GM21529 (cell line): ENCODE data around the gene PLEKHA5.

ENCODE experiments used
- ATAC-seq: cut with Tn5 transposase; IDR thresholded peaks from one replicate; pipeline ENCODE4 v1.9.1; 2021; ENCODE audit not compliant: unreplicated experiment

PLEKHA5 gene

DNA sequence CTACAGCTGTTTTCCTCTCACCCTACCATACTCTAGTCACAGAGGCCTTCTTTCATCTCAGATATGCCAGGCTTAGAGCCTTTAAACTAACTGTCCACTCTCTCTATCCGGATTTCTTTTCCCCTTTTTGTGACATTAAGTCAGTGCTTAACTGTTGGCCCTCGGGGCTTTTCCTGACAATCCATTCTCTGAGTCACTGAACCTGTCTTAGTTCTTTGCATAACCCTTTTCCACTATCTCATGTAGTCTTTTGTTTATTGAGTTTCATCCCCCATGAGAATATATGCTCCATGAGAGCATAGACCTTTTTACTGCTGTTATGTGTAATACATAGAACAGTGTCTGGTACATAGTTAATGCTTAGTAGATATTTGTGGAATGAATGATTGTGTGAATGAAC is 68.7 kb downstream of the PLEKHA5 start:
- no peak for ATAC-seq

DNA sequence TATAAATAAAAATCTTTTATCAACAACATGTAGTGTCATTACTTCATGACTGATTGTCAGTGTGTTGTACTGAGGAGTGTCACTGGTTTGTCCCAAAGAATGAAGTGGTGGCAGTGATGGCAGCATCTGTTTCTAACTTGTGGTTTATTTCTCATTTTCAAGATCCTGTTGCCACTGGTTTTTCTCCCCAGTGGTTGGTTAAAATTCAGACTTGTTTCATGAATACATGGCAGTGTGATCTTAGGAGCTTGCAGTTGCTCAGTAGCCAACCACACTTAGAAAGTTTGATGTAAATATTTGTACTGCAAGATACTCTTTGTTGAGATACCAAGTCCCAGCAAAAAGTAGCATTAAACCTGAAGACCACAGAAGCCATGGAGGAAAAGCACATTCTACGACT is 69.8 kb downstream of the PLEKHA5 start:
- no peak for ATAC-seq

DNA sequence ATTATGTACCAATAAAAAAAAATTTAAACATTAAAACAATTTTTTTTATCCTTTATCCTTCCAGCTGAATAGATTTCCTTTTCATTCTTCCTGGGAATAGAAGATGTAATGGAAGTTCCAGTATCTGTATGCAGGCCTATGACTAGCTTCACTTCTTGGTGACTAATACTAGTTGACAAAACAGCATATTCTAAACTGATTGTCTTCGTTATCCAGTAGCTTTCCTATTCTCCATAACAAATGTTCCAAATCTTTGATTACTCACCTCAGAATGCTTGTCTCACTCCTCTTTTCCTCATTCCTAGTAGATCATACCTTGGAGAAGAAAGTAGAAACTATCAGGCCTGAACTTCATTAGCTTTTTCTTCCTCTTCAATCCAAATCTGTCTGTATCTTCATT is 70.7 kb downstream of the PLEKHA5 start:
- no peak for ATAC-seq

DNA sequence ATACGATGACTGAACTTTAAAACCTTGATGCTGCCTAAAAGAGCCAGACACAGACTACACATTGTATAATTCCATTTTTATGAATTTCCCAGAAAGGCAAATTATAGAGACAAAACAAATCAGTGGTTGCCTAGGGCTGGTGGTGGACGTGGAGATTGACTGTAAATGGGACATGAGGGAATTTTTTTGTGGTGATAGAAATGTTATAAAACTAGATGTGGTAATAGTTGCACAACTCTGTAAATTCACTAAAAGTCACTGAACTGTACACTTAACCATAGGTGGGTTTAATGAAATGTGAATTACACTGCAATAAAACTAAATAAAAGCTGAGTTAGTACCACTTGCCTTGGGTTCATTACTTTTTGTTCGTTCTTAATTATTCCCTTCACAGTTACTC is 72.1 kb downstream of the PLEKHA5 start:
- ATAC-seq = no peak

DNA sequence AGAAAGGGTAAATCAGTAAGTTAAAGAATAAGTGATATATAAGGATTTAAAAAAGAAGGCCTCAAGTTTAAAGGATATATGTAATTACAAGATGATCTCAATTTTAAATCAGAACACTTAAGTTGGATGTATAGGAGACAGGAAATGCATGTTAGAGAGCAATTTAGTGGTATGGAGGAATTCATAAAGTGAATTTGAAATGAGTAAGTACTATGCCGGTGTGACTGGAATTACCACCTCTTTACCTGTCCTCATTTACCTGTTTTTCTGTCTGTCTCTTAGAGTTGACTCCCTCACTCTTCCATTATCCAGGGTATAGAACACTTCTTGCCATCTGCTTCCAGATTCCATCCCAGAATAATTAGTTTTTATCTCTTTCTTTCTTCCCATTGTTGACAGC is 73.5 kb downstream of the PLEKHA5 start:
- ATAC-seq = no peak

DNA sequence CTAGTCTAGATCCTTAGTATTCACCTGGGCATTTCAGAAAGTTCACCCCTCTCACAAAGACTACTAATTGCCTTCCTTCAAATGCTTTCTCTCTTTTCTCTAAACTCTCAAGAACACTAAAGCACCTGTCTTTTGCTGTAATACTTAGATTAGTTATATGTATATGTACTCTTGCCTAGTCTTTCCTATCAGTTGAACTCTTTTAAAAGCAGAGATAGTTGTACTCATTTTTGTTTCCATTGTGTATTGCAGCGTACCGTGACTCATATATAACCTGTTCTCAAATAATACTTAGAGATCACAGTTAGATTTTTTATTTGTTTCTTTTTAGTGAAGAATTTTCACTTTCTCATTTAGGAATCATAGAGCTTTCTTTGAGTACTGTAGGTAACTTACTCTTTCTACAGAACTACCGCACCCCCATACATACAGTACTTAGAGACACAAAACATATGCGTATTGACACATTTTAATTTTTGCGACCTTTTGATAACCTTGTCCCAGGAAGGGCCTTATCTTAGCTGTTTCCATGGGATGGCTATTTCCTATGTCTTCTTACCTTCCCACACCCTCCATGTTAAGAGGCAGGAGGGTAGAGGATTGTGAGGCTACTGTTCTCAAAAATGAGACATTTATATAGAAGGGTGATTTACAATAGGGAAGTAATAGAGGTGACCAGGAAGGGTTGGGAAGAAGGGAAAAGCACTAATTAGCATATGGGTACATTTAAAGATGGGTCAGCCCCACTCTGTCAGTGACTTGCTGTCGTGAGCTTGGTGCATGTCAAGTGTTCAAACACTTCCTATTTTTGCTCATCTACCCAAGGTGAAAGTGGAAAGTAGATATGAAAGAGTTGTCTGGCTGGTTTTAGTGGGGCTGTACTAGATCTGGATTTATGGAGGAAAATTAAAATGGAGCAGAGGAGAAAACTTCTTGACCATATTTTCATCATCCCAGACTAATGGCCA is 74.3 kb downstream of the PLEKHA5 start:
- no peak for ATAC-seq

DNA sequence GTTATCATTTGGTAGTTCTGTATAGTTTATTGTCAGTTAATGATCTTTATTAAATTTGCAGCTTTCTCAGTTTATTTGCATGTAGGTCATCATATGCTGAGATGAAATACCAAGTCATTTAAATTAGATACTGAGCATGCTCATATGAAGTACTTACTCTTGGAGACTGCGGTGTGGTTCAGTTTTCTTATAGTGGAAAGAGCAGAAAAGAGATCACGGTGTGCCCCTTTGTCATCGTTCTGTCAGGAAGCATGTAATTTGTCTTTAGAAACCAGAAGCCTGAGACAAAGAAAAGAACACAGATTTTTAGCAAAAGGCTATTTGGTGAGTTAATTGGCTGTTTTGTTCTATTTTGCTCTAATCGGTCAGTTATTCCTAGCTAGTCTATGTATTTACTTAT is 75.6 kb downstream of the PLEKHA5 start:
- no peak for ATAC-seq

DNA sequence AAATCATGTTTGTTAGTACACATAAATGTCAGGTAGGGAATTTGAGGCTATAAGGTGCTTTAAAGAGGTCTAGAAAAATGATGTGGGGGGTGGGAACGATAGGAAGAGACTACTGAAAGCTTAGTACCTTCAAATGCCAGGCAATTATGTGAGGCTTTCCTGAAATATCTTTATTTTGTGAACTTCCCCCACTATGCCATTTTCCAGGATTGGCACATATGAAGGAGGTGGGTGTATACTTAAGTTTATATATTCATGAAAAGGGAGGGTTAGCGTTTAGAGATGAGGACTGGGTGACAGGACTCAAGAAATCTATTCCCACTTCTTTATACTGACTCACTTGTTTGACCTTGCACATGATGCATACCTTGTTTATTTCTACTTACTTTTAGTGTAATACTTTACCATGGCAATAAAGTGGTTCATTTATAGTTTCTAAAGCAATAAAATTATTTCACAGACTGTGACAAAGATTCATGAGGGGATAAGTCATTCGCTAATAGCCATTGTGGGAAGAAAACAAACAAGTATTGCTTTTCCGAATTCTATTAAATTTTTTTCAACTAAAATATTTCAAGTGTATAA is 77.1 kb downstream of the PLEKHA5 start:
- ATAC-seq = no peak

DNA sequence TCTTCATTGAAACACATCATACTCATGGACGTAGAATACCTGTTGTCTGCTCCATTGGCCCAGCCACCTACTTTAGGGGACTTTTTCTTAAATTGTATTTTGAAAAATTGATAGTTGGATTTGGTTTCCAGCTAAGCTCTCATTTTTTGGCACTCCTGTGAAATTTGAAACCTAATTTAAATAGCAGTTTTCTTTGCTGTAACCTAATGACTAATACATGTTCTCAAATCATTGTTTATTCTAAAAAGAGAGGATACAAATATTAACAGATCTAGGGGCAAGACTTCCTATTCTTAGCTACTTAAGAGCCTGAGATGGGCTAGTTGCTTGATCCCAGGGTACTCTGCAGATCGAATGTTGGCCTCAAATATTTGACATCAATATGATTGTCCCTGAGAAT is 78.9 kb downstream of the PLEKHA5 start:
- no peak for ATAC-seq

DNA sequence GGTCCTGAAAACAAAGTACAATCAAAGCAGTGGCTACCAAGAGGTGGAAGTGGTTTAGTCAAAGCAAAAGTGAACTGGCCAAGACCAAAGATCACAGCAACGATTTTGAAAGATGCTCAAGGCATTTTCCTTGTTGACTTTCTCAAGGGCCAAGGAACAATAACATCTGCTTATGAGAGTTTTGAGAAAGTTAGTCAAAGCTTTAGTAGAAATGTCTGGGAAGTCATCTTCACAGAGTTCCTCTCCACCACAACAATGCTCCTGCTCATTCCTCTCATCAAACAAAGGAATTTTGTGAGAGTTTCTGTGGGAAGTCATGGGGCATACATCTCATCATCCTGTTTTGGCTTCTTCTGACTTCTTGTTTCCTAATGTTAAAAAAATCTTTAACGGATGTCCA is 80.1 kb downstream of the PLEKHA5 start:
- ATAC-seq = no peak

DNA sequence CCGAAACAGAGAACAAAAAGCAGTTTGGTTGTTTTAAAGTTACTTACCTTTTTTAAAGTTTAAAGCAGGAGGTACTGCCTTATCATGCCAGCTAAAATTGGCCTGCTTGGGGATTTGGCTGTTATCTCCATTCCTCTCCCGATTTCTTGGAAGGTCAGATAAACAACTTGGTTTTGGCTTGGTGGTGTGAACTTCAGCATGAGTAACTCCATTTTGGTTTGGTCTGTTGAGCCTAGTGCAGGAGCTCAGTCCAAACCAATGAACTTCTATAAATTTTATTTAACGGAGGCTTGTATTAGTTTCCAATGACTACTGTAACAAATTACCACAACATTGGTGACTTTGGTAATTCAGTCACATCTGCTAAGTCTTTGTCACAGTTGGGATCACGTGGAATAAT is 82.3 kb downstream of the PLEKHA5 start:
- no peak for ATAC-seq

DNA sequence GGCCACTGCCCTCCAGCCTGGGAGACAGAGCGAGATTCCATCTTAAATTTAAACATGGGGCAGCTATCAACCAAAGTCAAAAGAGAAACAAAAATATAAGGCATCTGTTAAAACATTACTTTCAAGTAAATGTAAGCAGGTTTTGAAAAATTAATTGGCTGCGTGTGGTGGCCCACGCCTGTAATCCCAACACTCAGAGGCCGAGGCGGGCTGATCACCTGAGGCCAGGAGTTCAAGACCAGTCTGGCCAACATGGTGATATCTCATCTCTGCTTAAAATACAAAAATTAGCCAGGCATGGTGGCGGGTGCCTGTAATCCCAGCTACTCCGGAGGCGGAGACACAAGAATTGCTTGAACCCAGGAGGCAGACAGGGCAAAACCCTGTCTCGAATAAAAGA is 82.7 kb downstream of the PLEKHA5 start:
- no peak for ATAC-seq

DNA sequence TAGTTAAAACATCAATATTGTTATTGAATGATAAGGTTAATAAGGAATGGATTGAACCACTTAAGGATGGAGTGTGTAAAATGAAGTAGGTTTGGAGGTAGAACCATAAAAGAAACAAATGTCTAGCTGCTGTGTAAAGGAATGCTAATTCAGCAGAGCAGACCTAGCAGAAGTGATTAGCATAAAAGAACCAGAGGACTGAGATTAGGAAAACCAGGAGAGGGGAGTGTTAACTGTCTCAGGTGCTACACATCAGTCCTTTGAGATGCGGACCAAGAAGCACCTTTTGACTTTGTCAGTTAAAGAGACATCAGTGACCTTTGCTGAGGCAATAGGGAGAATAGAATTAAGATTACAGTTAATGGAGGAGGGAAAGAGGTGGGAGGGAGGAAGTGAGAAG is 84.5 kb downstream of the PLEKHA5 start:
- no peak for ATAC-seq

DNA sequence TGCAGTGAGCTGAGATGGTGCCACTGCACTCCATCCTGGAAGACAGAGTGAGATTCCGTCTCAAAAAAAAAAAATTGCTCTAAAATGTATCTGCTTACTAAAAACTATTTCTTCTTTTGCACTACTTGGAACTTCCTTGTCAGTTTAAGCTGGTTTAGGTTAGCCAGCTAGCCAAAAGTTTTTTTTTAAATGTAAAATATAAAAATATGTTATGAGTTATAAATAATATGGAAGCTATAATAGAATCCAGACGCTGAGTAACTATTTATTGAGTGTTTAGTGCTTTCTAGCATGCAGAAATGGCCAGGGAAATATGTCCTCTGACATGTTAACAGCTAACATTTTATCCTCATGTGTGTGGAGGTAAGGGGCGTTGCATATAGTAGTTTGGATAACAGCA is 85.6 kb downstream of the PLEKHA5 start:
- ATAC-seq = no peak

DNA sequence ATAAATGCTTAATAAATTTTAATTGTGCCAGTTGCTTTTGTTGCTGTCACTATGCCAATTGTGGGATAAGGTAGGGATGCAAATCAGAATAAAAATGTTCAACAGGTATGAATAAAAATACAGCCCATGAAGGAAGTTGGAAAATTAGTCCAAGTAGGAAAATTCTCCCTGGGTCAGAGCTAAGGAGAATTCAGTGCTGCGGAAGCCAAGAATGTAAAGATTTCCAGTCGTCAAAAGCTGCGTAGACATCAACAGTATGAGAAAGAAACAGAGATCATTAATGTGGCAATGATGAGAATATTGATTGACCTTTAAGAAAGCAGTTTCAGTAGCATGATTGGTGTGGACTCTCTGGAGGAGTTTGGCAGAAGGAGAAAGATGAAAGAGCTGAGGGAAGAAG is 87.9 kb downstream of the PLEKHA5 start:
- ATAC-seq = no peak

DNA sequence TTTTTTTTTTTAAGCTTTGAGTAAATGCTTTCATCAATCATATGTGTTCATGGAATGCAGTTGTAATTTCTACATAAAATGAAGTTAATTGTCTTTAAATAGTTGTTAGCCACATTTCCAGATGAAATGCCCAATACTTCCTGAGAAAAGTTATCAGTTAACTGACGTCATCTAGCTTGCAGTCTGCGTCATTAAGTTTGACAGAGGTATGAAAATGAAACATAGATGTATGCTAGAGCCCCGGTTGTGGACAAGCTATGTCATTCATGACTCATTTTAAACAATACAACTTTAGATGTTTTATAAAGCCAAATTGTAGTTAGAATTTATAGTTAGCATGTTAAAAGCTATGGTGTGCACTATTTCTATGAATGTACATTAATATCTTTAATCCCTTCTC is 90.7 kb downstream of the PLEKHA5 start:
- no peak for ATAC-seq

DNA sequence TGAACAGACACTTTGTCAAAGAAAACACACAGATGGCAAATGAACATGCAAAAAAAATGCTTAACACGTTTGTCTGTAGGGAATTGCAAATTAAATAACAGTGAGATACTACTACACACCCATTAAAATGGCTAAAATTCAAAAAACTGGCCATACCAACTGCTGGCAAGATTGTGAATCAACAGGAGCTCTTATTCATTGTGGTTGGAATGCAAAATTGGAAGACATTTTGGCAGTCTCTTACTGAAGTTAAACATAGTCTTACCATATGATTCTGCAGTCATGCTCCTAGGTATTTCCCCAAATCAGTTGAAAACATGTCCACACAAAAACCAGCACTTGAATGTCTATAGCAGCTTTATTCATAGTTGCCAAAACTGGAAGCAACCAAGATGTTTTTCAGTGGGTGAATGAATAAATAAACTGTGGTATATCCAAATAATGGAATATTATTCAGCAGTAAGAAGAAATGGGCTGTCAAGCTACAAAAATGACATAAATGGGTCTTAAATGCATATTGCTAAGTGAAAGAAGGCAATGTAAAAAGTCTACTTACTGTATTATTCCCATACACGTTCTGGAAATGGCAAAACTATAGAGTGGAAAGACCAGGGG is 91.4 kb downstream of the PLEKHA5 start:
- ATAC-seq = no peak

DNA sequence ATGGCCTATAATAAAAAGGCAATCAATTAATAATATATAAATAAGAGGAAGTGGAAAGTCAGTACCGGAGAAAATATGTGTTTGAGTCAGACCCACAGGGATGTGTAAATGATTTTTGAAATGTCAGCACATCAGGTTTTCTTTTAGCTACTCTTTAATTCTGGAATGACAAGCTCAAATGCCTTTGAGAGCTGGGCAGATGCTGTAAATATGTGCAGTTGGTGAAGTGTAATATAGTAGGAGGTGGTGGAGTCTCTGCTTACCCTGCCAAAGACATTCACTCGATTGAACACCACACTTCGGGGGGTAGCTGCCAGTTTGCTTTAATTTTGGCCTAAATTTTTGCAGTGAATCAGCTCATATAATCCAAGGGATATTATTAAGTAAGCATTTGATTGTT is 93.0 kb downstream of the PLEKHA5 start:
- ATAC-seq = no peak

DNA sequence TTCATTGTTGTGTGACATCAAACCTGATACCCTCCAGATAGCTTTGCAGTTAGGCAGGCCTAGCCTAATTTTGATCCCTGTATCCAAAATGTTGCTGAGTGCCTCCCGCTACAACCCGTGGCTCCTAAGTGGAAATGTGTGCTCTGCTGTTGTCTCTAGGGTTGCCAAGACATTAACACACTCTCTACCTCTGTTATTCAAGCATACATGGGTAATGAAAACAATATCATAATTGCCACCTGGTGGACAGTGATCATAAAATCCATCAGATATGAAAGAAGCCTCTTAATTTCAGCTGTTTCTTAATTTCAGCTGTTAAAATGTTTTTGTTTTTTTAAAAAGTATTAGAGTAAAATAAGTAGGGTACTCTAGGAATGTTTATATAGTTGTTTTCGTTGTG is 93.5 kb downstream of the PLEKHA5 start:
- no peak for ATAC-seq

DNA sequence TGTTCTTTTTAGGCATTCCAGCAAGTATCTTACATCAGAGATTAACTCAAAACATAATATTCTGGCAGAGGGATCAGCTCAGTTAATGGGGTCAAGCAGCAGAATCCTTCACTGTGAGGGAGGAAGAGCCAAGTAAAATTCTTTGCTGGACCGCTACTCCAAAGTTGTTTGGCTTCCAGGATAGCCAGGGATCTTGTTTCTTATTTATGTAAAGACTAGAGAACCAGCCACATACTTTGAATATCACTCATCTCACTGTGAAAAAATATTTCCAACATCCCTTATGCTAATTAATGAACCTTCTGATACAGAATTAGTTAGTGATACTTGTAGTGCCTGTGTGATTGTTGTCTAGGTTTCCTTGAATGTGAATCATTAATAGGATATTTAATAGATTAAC is 94.2 kb downstream of the PLEKHA5 start:
- ATAC-seq = no peak

DNA sequence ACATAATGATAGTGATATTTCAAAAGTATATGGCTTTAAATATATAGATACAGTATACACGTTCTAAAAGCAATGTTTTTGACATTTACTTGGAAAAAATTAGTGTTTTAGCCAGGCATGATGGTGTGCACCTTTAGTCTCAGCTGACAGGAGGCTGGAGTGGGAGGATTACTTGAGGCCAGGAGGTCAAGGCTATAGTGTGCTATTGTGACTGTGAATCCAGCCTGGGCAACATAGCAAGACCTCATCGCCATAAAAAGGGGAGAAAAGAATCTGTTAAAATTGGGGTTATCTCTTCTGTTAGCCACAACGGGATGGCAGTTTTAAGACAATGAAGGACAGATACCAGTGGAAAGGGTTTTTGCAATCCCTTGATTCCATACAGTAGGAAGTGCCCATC is 95.2 kb downstream of the PLEKHA5 start:
- ATAC-seq = no peak

DNA sequence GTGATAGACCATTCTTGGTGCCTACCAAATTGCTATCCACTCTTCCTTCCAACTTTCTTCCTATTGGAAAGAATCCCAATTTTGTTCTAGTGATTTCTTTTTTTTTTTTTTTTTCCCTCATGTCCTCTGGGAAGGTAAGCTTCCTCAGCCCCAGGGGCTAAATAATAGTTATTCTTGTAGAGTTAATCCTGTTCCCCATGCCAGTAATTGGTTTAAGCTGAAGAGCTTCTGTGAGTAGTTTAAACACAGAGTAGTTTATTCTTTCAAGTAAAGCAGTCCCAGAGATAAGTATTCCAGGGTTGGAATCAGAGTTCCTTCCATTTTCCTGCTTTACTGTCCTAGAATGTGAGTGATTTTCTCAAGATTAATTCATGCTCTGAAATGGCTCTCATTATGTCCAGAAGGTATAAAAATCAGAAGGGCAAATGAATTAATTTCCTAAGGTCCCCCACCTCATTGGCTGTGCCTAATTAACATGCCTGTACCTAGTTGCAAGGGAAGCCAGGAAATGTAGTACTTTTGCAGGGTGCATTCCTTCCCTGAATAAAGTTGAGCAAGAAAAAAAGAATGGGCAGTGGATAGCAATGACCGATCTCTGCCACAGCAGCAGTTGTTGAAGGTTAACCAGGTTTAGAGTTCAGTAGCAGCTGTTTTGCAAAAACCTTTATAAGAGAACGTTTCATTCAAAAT is 97.8 kb downstream of the PLEKHA5 start:
- ATAC-seq = no peak
